Stimulated activated memory B cell treated with anti-CD40 and anti-IgM and Interleukin-4, amounts not matched to agents 10 μg/mL and 1 μg/mL and 100 μg/mL, for 72 hours (primary cell): ENCODE measurements around the gene MYO1E.
A peak's percentile ranks its signal among the peaks of the same experiment; 100 is the strongest.
"Not testable (repeated sequence)": the region's sequence is repeated elsewhere in the genome, so short reads cannot be mapped to it uniquely, and the experiment has no call there.

Experiments used
- ATAC-seq: fragments of 150-1000 bp; cut with Tn5 transposase; 2 replicates; pipeline ENCODE4 v1.10.0; 2021
- H3K27ac Mint-ChIP-seq: one replicate; pipeline ENCODE4 v1.8.0; 2022; ENCODE audit warnings: mild to moderate bottlenecking, mixed read lengths
- H3K27me3 Mint-ChIP-seq: one replicate; pipeline ENCODE4 v1.8.0; 2022; ENCODE audit warnings: mixed read lengths
- H3K36me3 Mint-ChIP-seq: one replicate; pipeline ENCODE4 v1.8.0; 2022; ENCODE audit warnings: mixed read lengths
- H3K4me1 Mint-ChIP-seq: one replicate; pipeline ENCODE4 v1.8.0; 2022; ENCODE audit warnings: mixed read lengths
- H3K4me3 Mint-ChIP-seq: one replicate; pipeline ENCODE4 v1.8.0; 2022; ENCODE audit warnings: mild to moderate bottlenecking, moderate library complexity, mixed read lengths
- H3K9me3 Mint-ChIP-seq: one replicate; pipeline ENCODE4 v1.8.0; 2022; ENCODE audit warnings: mixed read lengths

The MYO1E gene

GRCh38 chr15:59153466-59153865 is 219.2 kb downstream of the MYO1E start:
- no peaks in the 10 kb centered on the region for H3K27me3 Mint-ChIP-seq
- H3K9me3 Mint-ChIP-seq: no peaks in the 10 kb centered on the region
- ATAC-seq: no peak
- H3K36me3 Mint-ChIP-seq: peaks cover 68% of the 10 kb centered on the region
- H3K4me3 Mint-ChIP-seq: no peak overlapping the region
- H3K4me1 Mint-ChIP-seq: no peaks in the 10 kb centered on the region
- H3K27ac Mint-ChIP-seq: no peak overlapping the region

GRCh38 chr15:59152694-59153450 is 219.8 kb downstream of the MYO1E start:
- no peaks in the 10 kb centered on the region for H3K4me1 Mint-ChIP-seq
- ATAC-seq: no peak
- H3K9me3 Mint-ChIP-seq: no peaks in the 10 kb centered on the region
- H3K27ac Mint-ChIP-seq: no peak overlapping the region
- no peaks in the 10 kb centered on the region for H3K27me3 Mint-ChIP-seq
- no peak overlapping the region for H3K4me3 Mint-ChIP-seq
- peaks cover 65% of the 10 kb centered on the region for H3K36me3 Mint-ChIP-seq

GRCh38 chr15:59150185-59150584 is 222.5 kb downstream of the MYO1E start:
- Mint-ChIP-seq H3K27me3 (no peaks in the 10 kb centered on the region), H3K4me1 (no peaks in the 10 kb centered on the region), H3K4me3 (no peak overlapping the region), H3K9me3 (no peaks in the 10 kb centered on the region), H3K27ac (no peak overlapping the region), H3K36me3 (peaks cover 59% of the 10 kb centered on the region)
- no peak for ATAC-seq

- no peak overlapping the region for H3K4me3 Mint-ChIP-seq
- H3K9me3 Mint-ChIP-seq: no peaks in the 10 kb centered on the region
- no peak overlapping the region for H3K27ac Mint-ChIP-seq
- ATAC-seq: no peak
- no peaks in the 10 kb centered on the region for H3K27me3 Mint-ChIP-seq
- H3K4me1 Mint-ChIP-seq: no peaks in the 10 kb centered on the region
- peaks cover 48% of the 10 kb centered on the region for H3K36me3 Mint-ChIP-seq
Measured at GRCh38 chr15:59148153-59148833, 224.4 kb downstream of the MYO1E start.

DNA sequence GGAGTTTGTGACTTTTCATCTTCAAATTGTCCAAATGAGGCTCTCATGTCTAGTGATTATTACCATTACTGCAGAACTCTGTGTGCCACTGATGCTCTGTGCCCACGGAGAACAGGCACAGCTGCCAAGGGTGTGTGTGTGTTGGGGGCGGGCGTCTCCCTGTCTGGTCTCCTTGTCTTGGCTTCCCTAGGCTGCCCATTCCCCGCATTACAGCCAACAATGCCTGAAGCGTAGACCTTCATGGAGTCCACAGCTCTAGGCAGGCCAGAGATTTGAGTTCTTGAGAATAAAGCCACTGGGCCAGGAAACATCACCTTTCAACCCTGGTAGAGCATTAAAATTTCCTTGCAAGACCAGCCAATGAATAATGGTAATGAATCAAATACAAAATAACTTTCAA is 225.0 kb downstream of the MYO1E start:
- no peaks in the 10 kb centered on the region for H3K27me3 Mint-ChIP-seq
- no peaks in the 10 kb centered on the region for H3K4me1 Mint-ChIP-seq
- no peak overlapping the region for H3K4me3 Mint-ChIP-seq
- ATAC-seq: no peak
- H3K27ac Mint-ChIP-seq: no peak overlapping the region
- no peaks in the 10 kb centered on the region for H3K9me3 Mint-ChIP-seq
- peaks cover 45% of the 10 kb centered on the region for H3K36me3 Mint-ChIP-seq

DNA sequence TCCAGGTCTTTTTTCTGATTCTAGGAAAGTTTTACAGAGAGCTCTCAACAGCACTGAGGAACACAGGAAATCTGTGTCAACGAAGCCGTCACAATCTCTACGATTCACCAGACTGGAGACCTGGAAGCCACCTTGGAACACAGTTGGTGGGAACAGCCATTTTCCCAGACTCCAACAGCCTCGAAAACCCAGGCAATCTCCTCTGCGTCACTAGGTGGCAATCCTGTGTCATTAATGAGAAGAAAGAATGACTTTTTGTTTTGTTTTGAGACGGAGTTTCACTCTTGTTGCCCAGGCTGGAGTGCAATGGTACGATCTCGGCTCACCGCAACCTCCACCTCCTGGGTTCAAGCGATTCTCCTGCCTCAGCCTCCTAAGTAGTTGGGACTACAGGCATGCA is 228.1 kb downstream of the MYO1E start:
- H3K27me3 Mint-ChIP-seq, H3K9me3 Mint-ChIP-seq, H3K4me3 Mint-ChIP-seq, H3K27ac Mint-ChIP-seq, ATAC-seq: not testable (repeated sequence)
- Mint-ChIP-seq H3K4me1 (peaks cover 12% of the 10 kb centered on the region), H3K36me3 (peaks cover 35% of the 10 kb centered on the region)

DNA sequence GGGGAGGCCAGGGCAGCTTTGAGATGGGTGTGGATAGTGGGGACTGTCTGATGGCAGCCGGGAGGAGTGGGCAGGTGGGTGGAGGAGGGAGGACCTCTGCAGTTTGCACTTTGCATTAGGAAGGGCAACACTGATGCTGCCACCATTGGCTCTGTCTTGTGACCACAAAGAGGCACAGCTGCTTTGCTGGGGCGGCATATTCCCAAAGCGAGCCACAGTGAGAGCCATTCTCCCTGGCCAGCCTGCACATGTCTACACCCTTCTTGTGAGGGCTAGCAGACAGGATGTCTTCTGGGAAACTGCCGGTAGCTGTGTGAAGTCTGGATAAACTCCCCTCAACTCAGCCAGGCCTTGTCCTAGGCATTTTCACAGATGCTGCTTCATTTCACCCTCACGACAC is 229.4 kb downstream of the MYO1E start:
- H3K27ac Mint-ChIP-seq: no peak overlapping the region

DNA sequence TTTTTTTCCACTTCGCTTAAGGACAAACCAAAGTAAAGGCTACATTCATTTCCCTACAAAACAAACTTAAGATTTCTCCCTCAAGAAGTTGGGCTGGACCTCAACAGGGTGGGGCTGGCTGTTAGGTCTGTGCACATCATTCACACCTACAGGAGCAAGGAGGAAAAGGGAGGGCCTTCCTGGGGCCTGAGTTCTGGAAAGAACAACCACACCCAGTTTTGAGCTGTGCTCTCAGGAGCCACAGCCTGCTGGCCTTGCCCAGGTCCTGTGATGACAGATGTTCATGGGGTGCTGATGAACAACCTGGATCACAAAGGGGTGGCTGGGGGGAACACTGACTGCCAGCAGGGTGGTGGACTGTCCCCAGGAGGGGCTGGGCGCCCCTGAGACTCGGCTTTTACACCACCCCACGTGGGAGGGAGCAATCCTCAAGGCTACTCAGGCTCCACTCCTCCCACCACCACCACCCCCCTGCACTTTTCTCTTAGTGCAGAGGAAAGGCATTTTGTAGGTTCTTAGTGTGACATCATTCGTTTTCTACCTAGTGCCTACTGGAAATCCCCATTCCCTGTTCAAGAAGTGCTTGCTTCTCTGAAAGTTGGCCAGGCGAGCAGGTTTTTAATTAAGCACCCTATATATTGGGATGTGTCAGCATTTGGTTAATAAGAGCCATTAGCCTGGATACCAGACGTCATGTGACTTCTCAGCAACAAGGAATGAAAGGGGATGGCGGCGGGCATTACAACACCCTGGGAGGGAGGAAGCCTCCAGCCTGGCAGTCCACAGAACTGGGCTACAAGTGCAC is 232.0 kb downstream of the MYO1E start:
- peaks cover 36% of the 10 kb centered on the region for H3K4me1 Mint-ChIP-seq
- no peaks in the 10 kb centered on the region for H3K27me3 Mint-ChIP-seq
- no peaks in the 10 kb centered on the region for H3K9me3 Mint-ChIP-seq
- no peak for ATAC-seq
- peaks cover 57% of the 10 kb centered on the region for H3K36me3 Mint-ChIP-seq
- H3K27ac Mint-ChIP-seq: peak overlapping the region; percentile 12
- H3K4me3 Mint-ChIP-seq: no peak overlapping the region

More for the DNA sequence above, 229.4 kb downstream of the MYO1E start:
- no peak overlapping the region for H3K4me3 Mint-ChIP-seq
- peaks cover 25% of the 10 kb centered on the region for H3K4me1 Mint-ChIP-seq
- no peaks in the 10 kb centered on the region for H3K27me3 Mint-ChIP-seq
- peaks cover 35% of the 10 kb centered on the region for H3K36me3 Mint-ChIP-seq
- ATAC-seq: no peak
- no peaks in the 10 kb centered on the region for H3K9me3 Mint-ChIP-seq

DNA sequence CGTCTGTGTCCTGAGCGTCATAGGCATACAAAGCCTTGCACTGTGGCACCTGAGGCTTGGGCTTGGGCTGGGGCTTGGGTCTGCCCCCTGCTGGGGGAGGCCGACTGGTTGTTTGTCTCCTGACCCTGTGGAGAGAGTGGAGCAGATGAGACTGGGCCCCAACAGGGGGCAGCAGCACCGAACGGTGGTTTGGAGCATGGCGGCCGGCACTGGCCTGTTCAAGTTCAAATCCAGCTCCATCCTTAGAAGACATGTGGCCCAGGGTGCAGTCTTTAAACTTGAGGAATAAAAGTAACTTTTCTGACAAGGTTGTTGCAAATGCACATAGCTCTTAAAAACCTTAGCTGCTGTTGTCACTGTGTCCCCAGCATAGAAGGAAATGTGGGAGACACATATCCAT is 234.4 kb downstream of the MYO1E start:
- Mint-ChIP-seq H3K27ac (peak overlapping the region; percentile 12), H3K4me1 (peaks cover 36% of the 10 kb centered on the region), H3K27me3 (no peaks in the 10 kb centered on the region), H3K9me3 (no peaks in the 10 kb centered on the region), H3K36me3 (peaks cover 76% of the 10 kb centered on the region), H3K4me3 (no peak overlapping the region)
- ATAC-seq: peak; percentile 87

GRCh38 chr15:59137566-59137965 is 235.1 kb downstream of the MYO1E start:
- peak; percentile 37 for ATAC-seq
- no peak overlapping the region for H3K4me3 Mint-ChIP-seq
- H3K9me3 Mint-ChIP-seq: no peaks in the 10 kb centered on the region
- peaks cover 36% of the 10 kb centered on the region for H3K4me1 Mint-ChIP-seq
- H3K27me3 Mint-ChIP-seq: no peaks in the 10 kb centered on the region
- H3K27ac Mint-ChIP-seq: peak overlapping the region; percentile 12
- peaks cover 79% of the 10 kb centered on the region for H3K36me3 Mint-ChIP-seq

- Mint-ChIP-seq H3K4me3 (no peak overlapping the region), H3K27me3 (no peaks in the 10 kb centered on the region), H3K27ac (no peak overlapping the region), H3K4me1 (peaks cover 23% of the 10 kb centered on the region), H3K36me3 (peaks cover 92% of the 10 kb centered on the region), H3K9me3 (peaks cover 12% of the 10 kb centered on the region)
- ATAC-seq: no peak
Measured at GRCh38 chr15:59133929-59134427, 238.7 kb downstream of the MYO1E start.

GRCh38 chr15:59131969-59132562 is 240.6 kb downstream of the MYO1E start:
- peaks cover 89% of the 10 kb centered on the region for H3K36me3 Mint-ChIP-seq

GRCh38 chr15:59131456-59131855 is 241.2 kb downstream of the MYO1E start:
- ATAC-seq: no peak
- Mint-ChIP-seq H3K27ac (no peak overlapping the region), H3K27me3 (no peaks in the 10 kb centered on the region), H3K9me3 (peaks cover 23% of the 10 kb centered on the region), H3K36me3 (peaks cover 85% of the 10 kb centered on the region), H3K4me1 (peaks cover 26% of the 10 kb centered on the region), H3K4me3 (no peak overlapping the region)

More at GRCh38 chr15:59131969-59132562, 240.6 kb downstream of the MYO1E start:
- Mint-ChIP-seq H3K4me1 (peaks cover 24% of the 10 kb centered on the region), H3K27ac (no peak overlapping the region), H3K27me3 (no peaks in the 10 kb centered on the region), H3K4me3 (no peak overlapping the region), H3K9me3 (peaks cover 22% of the 10 kb centered on the region)
- ATAC-seq: no peak

DNA sequence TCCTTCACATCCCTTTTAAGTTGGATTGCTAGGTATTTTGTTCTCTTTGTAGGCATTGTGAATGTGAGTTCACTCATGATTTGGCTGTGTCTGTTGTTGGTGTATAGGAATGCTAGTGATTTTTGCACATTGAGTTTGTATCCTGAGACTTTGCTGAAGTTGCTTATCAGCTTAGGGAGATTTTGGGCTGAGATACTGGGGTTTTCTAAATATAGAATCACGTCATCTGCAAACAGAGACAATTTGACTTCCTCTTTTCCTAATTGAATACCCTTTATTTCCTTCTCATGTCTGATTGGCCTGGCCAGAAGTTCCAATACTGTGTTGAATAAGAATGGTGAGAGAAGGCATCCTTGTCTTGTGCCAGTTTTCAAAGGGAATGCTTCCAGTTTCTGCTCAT is 245.4 kb downstream of the MYO1E start:
- Mint-ChIP-seq H3K36me3 (peaks cover 52% of the 10 kb centered on the region), H3K4me1 (peaks cover 26% of the 10 kb centered on the region), H3K9me3 (peaks cover 23% of the 10 kb centered on the region)
- not testable (repeated sequence) for H3K27me3 Mint-ChIP-seq, H3K4me3 Mint-ChIP-seq, H3K27ac Mint-ChIP-seq, ATAC-seq

DNA sequence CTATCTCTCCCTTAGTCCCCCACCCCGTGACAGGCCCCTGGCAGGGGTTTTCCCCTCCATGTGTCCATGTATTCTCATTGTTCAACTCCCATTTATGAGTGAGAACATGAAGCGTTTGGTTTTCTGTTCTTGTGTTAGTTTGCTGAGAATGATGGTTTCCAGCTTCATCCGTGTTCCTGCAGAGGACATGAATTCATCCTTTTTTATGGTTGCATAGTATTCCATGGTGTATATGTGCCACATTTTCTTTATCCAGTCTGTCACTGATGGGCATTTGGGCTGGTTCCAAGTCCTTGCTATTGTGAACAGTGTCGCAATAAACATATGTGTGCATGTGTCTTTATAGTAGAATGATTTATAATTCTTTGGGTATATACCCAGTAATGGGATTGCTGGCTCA is 247.0 kb downstream of the MYO1E start:
- not testable (repeated sequence) for H3K27me3 Mint-ChIP-seq, H3K4me3 Mint-ChIP-seq, ATAC-seq, H3K27ac Mint-ChIP-seq
- Mint-ChIP-seq H3K9me3 (peaks cover 23% of the 10 kb centered on the region), H3K36me3 (peaks cover 43% of the 10 kb centered on the region), H3K4me1 (peaks cover 26% of the 10 kb centered on the region)
